Measurements from ENCODE around the gene KCNV2. TPM values are rescaled to one million over a fixed set of nuclear protein-coding genes. Genes with fewer than 3 reads are reported as not detected.

Gene KCNV2
- total and polyA plus RNA-seq, 4 donors = 0.10 TPM; not detected in 3

GRCh38 chr9:2725898-2726649, 8.8 kb downstream of the KCNV2 start:
- Histone ChIP-seq H3K27me3 (ENCODE audit: control insufficient read depth in 4 of 4, insufficient read depth in 4 of 4, low read length in 3 of 4) (no peaks in the 10 kb centered on the region), H3K36me3 (ENCODE audit: control insufficient read depth in 4 of 4, insufficient read depth in 3 of 4, low read depth in 1 of 4, low read length in 3 of 4) (no peaks in the 10 kb centered on the region), H3K4me3 (ENCODE audit: low read depth in 1 of 3, low read length in 3 of 3) (no peak overlapping the region), H3K9ac (ENCODE audit: low read depth in 1 of 2, low read length in 2 of 2) (no peak overlapping the region), H3K27ac (ENCODE audit: low read depth in 1 of 2, low read length in 2 of 2) (no peak overlapping the region), H3K4me1 (ENCODE audit: control insufficient read depth in 4 of 4, insufficient read depth in 4 of 4, low read length in 3 of 4) (peaks cover 0 to 7% (median 2%) of the 10 kb centered on the region in 4 donors), H3K9me3 (ENCODE audit: control insufficient read depth in 4 of 4, low read length in 3 of 4) (no peaks in the 10 kb centered on the region)
- TF ChIP-seq GABPA (IDR thresholded peaks at IDR 0.05 in 1 of 2, conservative IDR thresholded peaks at IDR 0.05 in 1 of 2) (no peak), NR2F2 (IDR thresholded peaks at IDR 0.05) (peak; percentile 63), RXRA (IDR thresholded peaks at IDR 0.05) (peak; percentile 13 to 24)
- 87% methylated on average over 4 of the region's 4 CpGs for WGBS
- DNase-seq (ENCODE audit: low spot score) = no peak

GRCh38 chr9:2726650-2727340, 9.5 kb downstream of the KCNV2 start:
- no peaks in the 10 kb centered on the region for H3K36me3 ChIP-seq (ENCODE audit: control insufficient read depth in 4 of 4, insufficient read depth in 3 of 4, low read depth in 1 of 4, low read length in 3 of 4)
- WGBS = 91% methylated on average over 13 of the region's 13 CpGs
- TF ChIP-seq SP1 (IDR thresholded peaks at IDR 0.05) = no peak
- no peak for TF ChIP-seq REST (IDR thresholded peaks at IDR 0.05)

GRCh38 chr9:2727374-2727773, 10.1 kb downstream of the KCNV2 start:
- Histone ChIP-seq H3K27ac (ENCODE audit: low read depth in 1 of 2, low read length in 2 of 2) (no peak overlapping the region), H3K27me3 (ENCODE audit: control insufficient read depth in 4 of 4, insufficient read depth in 4 of 4, low read length in 3 of 4) (no peaks in the 10 kb centered on the region), H3K4me3 (ENCODE audit: low read depth in 1 of 3, low read length in 3 of 3) (no peak overlapping the region), H3K36me3 (ENCODE audit: control insufficient read depth in 4 of 4, insufficient read depth in 3 of 4, low read depth in 1 of 4, low read length in 3 of 4) (no peaks in the 10 kb centered on the region), H3K9me3 (ENCODE audit: control insufficient read depth in 4 of 4, low read length in 3 of 4) (no peaks in the 10 kb centered on the region), H3K4me1 (ENCODE audit: control insufficient read depth in 4 of 4, insufficient read depth in 4 of 4, low read length in 3 of 4) (peaks cover 0 to 7% (median 2%) of the 10 kb centered on the region in 4 donors), H3K9ac (ENCODE audit: low read depth in 1 of 2, low read length in 2 of 2) (no peak overlapping the region)
- DNase-seq (ENCODE audit: low spot score) = no peak
- 83% methylated on average over 2 of the region's 2 CpGs for WGBS
- TF ChIP-seq ZBTB33 (IDR thresholded peaks at IDR 0.05) (no peak), HNF4A (conservative IDR thresholded peaks at IDR 0.05) (no peak), RXRA (IDR thresholded peaks at IDR 0.05) (no peak), CTCF (IDR thresholded peaks at IDR 0.05; ENCODE audit: low read depth, low read length, missing input control) (no peak), RAD21 (IDR thresholded peaks at IDR 0.05) (no peak), FOXA2 (IDR thresholded peaks at IDR 0.05) (no peak), YY1 (IDR thresholded peaks at IDR 0.05) (no peak), GABPA (IDR thresholded peaks at IDR 0.05 in 1 of 2, conservative IDR thresholded peaks at IDR 0.05 in 1 of 2) (no peak), EGR1 (IDR thresholded peaks at IDR 0.05; ENCODE audit: low read depth in 2 of 2) (no peak), NR2F2 (IDR thresholded peaks at IDR 0.05) (no peak), JUND (IDR thresholded peaks at IDR 0.05) (no peak), FOXA1 (IDR thresholded peaks at IDR 0.05) (no peak), HNF4G (IDR thresholded peaks at IDR 0.05) (no peak), TAF1 (conservative IDR thresholded peaks at IDR 0.05) (no peak)

More at GRCh38 chr9:2726650-2727340, 9.5 kb downstream of the KCNV2 start:
- H3K27me3 ChIP-seq (ENCODE audit: control insufficient read depth in 4 of 4, insufficient read depth in 4 of 4, low read length in 3 of 4) = no peaks in the 10 kb centered on the region
- H3K4me3 ChIP-seq (ENCODE audit: low read depth in 1 of 3, low read length in 3 of 3) = no peak overlapping the region
- no peaks in the 10 kb centered on the region for H3K9me3 ChIP-seq (ENCODE audit: control insufficient read depth in 4 of 4, low read length in 3 of 4)
- H3K9ac ChIP-seq (ENCODE audit: low read depth in 1 of 2, low read length in 2 of 2) = no peak overlapping the region
- peaks cover 0 to 7% (median 2%) of the 10 kb centered on the region in 4 donors for H3K4me1 ChIP-seq (ENCODE audit: control insufficient read depth in 4 of 4, insufficient read depth in 4 of 4, low read length in 3 of 4)
- no peak for DNase-seq (ENCODE audit: low spot score)
- no peak overlapping the region for H3K27ac ChIP-seq (ENCODE audit: low read depth in 1 of 2, low read length in 2 of 2)

Measured in liver (tissue), 9 donors.